HG03439 (cell line): Measurements from ENCODE around the gene ATF1.
"Not testable (repeated sequence)": the region's sequence is repeated elsewhere in the genome, so short reads cannot be mapped to it uniquely, and the experiment has no call there.

Source experiments
- ATAC-seq: cut with Tn5 transposase; IDR thresholded peaks from one replicate; pipeline ENCODE4 v1.9.1; 2021; ENCODE audit warnings: mild to moderate bottlenecking, moderate library complexity; ENCODE audit not compliant: unreplicated experiment

The ATF1 gene

GRCh38 chr12:50790081-50790480 lies 26.2 kb downstream of the ATF1 start:
- ATAC-seq: no peak

- ATAC-seq: no peak
Measured at GRCh38 chr12:50799908-50800307, 36.0 kb downstream of the ATF1 start.

- no peak for ATAC-seq
Measured at GRCh38 chr12:50803230-50803875, 39.5 kb downstream of the ATF1 start.

- ATAC-seq: no peak
Measured at GRCh38 chr12:50806176-50806575, 42.3 kb downstream of the ATF1 start.

DNA sequence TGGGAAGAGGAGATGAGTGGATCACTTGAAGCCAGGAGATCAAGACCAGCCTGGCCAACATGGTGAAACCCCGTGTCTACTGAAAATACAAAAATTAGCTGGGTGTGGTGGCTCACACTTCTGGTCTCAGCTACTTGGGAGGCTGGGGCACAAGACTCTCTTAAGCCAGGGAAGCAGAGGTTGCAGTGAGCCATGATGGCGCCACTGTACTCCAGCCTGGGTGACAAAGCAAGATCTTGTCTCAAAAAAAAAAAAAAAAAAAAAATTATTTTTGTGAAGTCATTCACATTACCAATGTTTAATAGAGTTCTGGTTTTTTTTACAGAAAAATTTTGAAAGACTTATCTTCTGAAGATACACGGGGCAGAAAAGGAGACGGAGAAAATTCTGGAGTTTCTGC lies 45.2 kb downstream of the ATF1 start:
- ATAC-seq: not testable (repeated sequence)

DNA sequence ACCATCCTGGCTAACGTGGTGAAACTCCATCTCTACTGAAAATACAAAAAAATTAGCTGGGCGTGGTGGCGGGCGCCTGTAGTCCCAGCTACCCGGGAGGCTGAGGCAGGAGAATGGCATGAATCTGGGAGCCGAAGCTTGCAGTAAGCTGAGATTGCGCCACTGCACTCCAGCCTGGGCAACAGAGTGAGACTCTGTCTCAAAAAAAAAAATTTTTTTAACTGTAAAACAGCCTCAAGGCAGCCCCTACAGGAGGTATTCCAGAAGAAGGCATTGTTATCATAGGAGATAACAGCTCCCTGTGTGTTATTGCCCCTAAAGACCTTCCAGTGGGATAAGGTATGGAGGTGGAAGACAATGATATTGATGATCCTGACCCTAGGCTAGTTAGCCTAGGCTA lies 51.0 kb downstream of the ATF1 start:
- not testable (repeated sequence) for ATAC-seq

DNA sequence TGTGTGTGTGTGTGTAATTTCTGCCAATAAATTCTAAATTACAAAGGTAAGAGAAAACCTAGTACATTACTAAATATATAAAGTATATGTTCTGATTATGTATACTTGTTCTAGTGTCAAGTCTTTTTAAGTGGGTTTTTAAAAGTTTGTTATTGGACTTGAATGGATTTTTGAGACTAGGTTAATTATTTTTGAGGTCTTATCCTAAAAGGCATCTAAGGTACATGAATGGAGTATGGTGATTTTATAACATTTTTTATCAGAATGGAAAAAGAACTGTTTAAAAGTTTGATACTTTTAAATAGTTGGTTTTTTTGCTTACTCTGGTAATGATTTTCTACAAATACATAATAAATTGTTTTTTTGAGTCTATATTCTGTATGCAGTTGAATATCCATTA lies 56.3 kb downstream of the ATF1 start:
- ATAC-seq: no peak

DNA sequence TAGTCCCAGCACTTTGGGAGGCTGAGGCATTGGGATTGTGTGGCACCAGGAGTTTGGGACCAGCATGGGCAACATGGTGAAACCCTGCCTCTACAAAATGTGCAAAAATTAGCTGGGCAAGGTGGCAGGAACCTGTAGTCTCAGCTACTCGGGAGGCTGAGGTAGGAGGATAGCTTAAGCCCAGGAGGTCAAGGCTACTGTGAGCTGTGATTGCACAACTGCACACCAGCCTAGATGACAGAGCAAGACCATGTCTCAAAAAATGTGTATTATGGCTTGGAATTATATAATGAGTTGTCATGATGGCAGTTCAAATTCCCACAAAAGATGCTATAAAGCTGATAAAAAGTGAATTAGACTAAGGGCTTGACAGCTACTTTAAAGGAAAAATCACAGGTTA lies 58.2 kb downstream of the ATF1 start:
- ATAC-seq: no peak

DNA sequence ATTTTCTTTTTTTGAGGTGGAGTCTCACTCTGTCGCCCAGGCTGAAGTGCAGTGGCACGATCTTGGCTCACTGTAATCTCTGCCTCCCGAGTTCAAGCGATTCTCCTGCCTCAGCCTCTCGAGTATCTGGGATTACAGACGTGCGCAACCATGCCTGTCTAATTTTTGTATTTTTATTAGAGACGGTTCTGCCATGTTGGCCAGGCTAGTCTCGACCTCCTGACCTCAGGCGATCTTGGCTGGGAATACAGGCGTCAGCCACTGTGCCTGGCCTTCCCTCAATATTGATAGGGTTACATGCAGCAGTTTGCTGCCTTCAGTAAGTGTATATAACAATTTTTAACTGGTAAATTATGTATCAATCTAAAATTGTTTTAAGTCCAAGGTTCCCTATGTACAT lies 59.8 kb downstream of the ATF1 start:
- ATAC-seq: not testable (repeated sequence)

DNA sequence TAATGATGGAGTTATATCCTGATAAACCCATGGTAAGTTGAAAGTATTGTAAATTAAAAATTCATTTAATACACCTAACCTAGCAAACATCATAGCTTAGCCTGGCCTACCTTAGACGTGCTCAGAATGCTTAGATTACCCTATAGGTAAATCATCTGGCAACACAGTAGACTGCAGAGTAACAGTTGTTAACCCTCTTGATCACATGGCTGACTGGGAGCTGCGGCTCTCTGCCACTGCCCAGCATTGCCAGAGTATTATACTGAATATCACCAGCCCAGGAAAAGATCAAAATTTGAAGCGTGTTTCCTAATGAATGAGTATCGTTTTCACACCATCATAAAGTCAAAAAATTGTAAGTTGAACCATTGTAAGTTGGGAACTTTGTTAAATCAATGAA lies 61.0 kb downstream of the ATF1 start:
- no peak for ATAC-seq

- no peak for ATAC-seq
Measured at GRCh38 chr12:50825372-50825838, 61.5 kb downstream of the ATF1 start.

- no peak for ATAC-seq
Measured at GRCh38 chr12:50828121-50828520, 64.2 kb downstream of the ATF1 start.

GRCh38 chr12:50828886-50829285 lies 65.0 kb downstream of the ATF1 start:
- no peak for ATAC-seq

GRCh38 chr12:50833801-50834200 lies 69.9 kb downstream of the ATF1 start:
- not testable (repeated sequence) for ATAC-seq

DNA sequence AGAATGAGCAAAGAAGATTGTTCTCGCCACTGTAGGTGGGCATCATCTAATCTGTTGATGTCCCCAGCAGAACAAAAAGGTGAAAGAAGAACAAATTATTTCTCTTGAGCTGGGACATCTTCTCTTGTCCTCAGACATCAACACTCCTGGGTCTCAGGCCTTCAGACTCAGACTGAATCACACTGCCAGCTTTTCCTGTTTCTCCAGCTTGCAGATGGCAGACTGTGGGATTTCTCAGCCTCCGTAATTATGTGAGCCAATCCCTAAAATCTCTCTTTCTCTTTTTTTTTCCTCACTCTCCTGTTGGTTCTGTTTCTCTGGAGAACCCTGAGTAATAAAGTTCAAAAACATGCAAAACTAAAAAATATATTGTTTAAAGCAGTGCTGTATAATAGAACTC lies 75.1 kb downstream of the ATF1 start:
- no peak for ATAC-seq

DNA sequence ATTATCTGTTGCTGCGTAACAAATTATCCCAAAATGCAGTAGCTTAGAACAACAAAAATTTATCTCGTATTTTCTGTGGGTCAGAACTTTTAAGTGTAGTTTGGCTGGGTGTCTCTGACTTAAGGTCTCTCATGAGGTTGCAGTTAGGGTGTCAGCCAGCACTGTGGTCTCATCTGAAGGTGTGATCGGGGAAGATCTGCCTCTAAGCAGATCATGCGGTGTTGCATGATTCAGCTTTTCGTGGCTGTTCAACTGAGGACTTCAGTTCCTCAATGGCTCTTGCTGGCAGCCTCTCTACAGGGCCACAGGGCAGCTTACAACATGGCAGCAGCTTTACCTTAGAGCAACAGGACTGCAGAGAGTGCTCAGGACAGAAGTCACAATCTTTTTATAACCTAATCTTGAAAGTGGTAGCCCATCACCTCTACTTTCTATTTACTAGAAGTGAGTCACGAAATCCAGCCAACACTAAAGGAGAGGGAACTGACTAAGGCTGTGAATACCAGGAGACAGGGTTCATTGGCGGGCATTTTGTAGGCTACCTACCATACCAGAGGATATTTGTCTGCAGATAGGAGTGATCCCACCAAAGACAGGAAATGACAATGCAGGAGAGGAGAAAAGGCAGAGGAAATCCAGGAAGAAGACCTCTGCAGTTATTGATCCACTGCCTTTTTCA lies 77.0 kb downstream of the ATF1 start:
- ATAC-seq: no peak

GRCh38 chr12:50841716-50842531 lies 78.0 kb downstream of the ATF1 start:
- no peak for ATAC-seq

- ATAC-seq: no peak
Measured at GRCh38 chr12:50842637-50843493, 79.0 kb downstream of the ATF1 start, which contains the start of gene TMPRSS12. TSS of gene TMPRSS12 (plus strand) at chr12:50842926. CDS start at chr12:50842965, 39 bp downstream.

DNA sequence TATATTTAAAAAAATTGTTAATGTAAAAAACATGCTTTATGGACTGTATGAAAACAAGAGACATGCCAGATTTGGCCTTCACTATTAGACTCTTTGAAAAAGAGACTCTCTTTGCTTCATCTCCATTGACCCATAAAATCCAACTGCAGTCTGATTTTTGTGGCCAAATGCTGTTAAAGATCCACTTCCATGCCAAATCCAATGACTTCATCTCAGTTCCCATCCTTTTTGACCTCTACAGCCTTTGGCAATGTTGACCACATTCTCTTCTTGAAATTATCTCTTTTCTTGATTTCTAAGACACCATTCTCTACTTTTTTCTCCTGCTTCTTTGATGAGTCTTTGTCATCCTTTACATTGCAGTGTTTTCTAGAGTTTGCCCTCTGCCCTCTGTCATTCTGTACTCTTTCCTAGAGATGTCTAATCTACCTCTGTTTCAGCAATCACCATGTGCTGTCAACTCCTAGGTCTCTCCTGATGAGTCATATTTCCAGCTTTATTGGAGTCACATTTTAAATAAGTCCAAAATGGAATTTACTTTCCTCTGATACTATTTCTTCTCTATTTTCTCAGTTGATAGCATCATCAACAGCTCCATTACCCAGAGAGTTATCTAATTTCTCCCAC lies 81.2 kb downstream of the ATF1 start:
- no peak for ATAC-seq

GRCh38 chr12:50848963-50849362 lies 85.1 kb downstream of the ATF1 start:
- no peak for ATAC-seq
